GM21423 (cell line): Measurements from ENCODE around the gene TGIF1.

Experiments used
- ATAC-seq: cut with Tn5 transposase; IDR thresholded peaks from one replicate; pipeline ENCODE4 v1.9.1; 2021; ENCODE audit warnings: mild to moderate bottlenecking, moderate library complexity; ENCODE audit not compliant: unreplicated experiment

The TGIF1 gene

DNA sequence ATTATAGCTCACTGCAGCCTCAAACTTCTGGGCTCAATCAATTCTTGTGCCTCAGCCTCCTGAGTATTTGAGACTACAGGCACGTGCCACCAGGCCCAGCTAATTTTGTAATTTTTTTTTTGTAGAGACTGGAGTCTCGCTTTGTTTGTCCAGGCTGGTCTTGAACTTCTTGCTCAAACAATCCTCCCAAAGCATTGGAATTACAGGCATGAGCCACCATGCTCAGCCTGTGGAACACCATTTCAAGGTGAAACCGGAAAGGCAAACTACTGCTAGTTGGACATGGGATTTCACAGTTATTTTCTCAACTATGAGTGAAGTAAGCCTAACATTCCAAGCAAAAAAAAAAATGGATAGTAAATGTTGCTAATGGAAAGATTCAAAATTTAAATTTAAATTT lies 20.9 kb upstream of the TGIF1 start:
- ATAC-seq: no peak

DNA sequence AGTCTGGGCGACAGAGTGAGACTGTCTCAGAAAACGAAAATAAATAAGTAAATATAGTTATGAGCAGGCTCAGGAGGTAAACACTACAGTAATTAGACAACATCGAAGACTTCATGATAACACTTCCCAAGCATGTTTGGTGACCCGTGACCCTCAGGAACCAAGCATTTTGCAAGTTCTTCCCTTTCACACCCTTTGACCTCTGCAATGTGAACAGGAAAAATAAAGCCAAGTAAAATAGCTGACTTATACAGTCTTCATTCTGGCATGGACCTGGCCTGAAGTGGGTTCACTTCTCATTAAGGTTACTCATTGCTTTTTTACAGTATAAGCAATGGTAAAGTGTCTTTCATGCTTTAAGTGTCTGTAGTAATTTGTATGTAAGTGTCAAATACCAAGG lies 15.3 kb upstream of the TGIF1 start:
- ATAC-seq: no peak

- ATAC-seq: no peak
Observed at GRCh38 chr18:3440341-3440740, 9.6 kb upstream of the TGIF1 start.

DNA sequence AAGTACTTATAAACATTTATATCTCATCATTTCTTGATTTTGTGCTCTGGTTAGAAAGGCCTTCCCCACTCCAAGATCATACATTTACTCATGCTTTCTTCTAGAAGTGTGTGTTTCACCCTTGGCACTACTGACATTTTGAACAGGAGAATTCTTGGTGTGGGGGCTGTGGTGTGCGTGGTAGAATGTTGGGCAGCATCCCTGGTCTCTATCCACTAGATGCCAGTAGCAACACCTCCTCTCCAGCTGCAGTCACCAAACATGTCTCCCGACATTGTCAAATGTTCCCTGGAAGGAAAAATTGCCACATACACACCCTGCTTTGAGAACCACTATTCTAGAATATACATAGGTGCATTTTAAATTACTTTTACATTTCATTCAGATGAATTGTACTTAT lies 8.7 kb upstream of the TGIF1 start:
- ATAC-seq: no peak

DNA sequence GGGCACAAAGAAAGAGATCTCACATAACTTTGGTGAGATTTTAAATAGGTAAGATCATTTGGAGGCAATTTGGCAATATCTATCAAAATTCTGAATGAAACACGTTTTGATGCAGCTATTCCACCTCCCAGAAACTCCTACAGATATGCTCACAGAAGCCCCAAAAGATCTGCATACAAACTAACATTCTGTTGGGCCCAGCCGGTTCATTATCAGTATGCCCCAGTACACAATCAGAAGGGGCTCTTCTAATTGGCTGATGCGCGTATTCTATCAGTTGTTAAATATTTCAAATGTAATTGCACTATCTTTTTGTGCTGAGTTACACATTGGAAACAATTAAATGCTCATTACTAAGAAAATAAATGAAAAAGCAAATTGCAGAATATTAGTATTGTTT lies 7.1 kb upstream of the TGIF1 start:
- no peak for ATAC-seq

DNA sequence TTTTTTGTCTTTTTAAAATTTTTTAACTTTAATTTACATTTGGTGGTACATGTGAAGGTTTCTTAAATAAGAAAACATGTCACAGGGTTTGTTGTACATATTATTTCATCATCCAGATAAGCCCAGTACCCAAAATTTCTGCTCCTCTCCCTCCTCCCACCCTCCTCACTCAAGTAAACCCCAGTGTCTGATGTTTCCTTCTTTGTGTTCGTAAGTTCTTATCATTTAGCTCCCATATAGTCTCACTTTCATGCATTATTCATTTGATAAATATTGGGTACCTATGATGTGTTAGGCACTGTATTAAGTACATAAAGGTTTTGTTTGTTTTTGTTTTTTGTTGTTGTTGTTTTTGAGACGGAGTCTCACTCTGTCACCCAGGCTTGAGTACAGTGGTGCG lies 5.7 kb upstream of the TGIF1 start:
- ATAC-seq: no peak

DNA sequence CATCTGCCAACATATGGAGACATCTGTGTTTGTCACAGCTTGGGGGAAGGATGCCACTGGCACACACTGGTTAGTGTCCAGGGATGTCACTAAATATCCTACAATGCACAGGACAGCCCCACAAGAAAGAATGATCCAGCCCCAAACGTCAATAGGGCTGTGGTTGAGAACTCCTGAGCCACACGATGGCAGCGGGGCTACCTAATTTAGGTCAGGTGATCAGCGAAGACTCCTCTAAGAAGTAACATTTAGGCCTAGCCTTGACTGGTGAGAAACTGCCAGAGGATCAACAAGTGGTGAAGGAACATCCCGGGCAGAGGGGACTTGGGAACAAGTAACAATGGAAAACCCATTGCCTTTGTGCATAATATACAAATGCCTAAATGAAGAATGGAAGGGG lies 5.0 kb upstream of the TGIF1 start:
- ATAC-seq: no peak

GRCh38 chr18:3447068-3447894 lies 2.7 kb upstream of the TGIF1 start:
- ATAC-seq: no peak

DNA sequence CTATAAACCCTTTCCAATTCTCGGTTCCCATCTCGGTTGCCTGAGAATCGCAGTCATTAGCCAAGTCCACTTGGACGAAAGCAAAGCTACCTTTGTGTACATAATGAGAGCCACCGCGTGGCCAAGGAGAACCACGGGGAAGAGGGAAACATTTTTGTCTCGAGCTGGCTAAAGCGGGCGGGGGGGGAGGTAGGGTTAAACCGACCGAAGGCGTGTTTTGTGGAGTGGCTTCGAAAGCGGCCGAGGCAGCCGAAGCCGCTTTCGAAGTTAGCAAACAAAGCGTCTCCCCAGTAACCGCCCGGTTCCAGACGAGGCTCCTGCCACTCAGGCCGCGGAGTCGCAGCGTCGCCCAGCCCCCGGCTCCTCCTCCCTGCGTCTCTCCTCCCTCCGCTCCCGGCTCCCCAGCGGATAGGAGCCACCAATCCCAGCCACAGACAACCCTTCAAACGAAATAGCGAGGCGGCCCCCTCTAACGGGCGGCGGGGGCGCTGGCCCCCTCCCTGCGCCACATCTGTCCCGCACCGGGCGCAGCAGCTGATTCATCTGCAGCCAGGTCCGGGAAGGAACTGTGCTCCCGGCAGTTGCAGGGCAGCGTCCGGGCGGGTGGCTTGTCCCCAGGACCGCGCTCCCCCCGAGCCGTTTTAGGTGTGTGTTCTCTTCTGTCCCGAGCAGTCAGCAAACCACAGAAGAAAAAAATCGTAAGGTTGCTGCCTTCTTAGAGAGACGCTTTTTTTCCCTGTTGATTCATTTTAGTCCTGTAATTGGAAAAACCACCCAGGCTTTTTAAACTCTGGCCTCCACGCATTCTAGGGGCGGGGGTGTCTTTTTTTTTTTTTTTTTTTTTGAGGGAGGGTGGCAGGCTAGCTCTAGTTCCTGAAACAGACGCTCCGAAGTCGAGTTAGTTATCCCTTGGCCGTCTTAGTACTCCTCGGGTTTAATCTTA lies 1.8 kb upstream of the TGIF1 start:
- peak; percentile 58 for ATAC-seq

- ATAC-seq: peak; percentile 54
Observed at GRCh38 chr18:3448838-3449511, 997 bp upstream of the TGIF1 start.

GRCh38 chr18:3449512-3450011 lies 410 bp upstream of the TGIF1 start:
- ATAC-seq: peak; percentile 8

- no peak for ATAC-seq
Observed at GRCh38 chr18:3450799-3451182, 819 bp downstream of the TGIF1 start.

DNA sequence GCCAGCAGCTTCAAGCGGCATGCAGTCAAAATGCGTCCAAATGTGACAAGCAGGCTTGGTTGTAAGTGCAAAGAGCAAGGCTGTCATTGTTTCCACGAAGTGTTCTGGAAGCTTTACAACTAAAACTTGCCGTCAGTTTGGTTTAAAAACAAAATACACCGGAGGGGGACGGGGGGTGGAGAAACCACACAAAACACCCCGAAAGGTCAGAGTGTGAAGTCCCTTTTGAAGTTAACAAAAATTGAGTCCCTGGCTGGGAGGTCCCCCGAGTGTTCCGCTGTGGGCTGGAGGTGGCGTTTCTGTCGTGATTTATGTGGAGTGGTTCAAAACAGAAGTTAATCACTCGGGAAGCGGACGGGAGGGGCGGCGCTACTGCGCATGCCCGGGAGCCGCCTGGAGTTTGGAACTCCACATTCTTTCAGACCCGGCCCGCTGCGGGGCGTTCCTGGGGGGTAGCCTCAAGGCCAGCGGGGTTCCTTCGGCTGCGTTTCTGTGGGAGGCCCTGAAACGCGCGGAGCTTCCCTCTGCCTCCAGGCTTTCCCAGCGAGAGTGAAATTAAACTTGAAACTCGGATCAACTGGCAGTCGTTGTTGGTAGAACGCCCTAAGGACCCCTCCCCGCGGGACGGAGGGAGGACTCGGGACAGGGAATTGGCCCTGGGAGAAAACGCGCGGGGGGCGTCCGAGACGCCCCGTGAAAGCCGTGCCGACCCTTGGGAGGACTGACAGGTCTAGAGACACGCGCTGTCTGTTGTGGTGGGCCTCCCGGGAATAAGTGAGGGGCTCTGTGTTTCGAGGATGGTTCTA lies 1.4 kb downstream of the TGIF1 start:
- no peak for ATAC-seq

DNA sequence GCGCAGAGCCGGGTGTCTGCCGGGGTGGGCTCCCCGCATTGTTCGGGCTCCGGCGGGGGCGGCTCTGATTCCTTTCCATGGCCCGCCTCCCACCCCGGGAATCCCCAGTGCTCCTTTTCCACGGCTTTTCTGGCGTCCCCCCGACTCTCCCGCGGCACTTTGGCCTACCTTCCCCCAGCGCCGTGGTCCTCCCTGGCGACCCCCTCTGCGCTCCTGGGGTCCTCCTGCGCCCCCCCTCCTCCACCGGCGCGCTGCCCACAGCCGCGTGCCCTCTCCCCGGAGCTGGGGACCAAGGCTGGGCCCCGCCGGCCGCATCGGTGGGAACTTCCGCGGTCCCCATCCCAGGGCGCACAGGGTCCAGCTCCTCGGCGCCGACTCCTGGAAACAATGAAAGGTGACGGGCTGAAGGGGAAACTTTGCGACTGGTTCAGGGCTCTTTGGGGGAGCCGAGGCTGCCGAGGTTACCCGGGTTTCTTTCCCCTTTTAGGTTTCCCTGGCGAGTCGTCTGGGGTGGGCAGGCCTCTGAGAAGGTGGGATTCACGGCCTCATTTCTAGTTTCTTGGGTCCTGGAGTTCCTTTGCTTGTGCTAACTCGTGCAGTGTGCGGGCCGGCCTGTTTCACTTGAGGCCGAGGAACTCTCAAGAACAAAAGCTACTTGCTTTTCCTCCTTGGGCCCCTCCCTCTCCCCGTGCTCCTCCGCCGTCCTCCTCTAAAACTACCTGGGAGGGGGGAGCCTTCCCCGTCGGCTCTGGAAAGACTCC lies 2.2 kb downstream of the TGIF1 start:
- no peak for ATAC-seq

DNA sequence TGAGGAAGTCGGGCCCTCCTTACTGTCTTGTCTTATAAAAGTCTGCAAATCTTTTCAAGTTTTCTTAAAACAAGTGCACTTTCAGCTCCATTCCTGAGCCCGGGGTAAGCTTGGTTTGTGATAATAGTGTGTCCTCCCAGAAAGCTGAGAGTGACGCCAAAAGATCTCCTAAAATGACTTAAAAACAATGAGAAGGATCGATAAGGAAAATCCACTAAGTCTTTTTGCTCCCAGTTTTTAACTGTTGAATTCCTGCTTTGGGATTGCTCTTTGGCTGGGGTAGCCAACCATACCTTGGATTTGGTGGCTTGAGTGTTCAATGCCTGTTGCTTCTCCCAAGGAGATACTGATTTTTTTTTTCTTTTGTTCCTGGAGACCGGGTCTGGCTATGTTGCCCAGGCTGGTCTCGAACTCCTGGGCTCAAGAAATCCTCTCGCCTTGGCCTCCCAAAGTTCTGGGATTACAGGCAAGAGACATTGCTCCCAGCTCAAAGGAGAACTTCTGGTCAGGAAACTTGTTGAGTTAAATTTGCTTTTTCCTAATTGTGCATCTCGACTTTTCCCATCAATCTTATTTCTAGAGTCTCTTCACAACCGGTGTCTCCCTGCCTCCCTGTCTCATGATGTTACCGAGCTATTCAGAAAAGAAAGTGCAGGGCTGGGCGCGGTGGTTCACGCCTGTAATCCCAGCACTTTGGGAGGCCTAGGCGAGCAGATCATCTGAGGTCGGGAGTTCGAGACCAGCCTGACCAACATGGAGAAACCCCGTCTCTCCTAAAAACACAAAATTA lies 3.0 kb downstream of the TGIF1 start:
- ATAC-seq: no peak

- ATAC-seq: no peak
Observed at GRCh38 chr18:3453540-3454364, 3.8 kb downstream of the TGIF1 start.

DNA sequence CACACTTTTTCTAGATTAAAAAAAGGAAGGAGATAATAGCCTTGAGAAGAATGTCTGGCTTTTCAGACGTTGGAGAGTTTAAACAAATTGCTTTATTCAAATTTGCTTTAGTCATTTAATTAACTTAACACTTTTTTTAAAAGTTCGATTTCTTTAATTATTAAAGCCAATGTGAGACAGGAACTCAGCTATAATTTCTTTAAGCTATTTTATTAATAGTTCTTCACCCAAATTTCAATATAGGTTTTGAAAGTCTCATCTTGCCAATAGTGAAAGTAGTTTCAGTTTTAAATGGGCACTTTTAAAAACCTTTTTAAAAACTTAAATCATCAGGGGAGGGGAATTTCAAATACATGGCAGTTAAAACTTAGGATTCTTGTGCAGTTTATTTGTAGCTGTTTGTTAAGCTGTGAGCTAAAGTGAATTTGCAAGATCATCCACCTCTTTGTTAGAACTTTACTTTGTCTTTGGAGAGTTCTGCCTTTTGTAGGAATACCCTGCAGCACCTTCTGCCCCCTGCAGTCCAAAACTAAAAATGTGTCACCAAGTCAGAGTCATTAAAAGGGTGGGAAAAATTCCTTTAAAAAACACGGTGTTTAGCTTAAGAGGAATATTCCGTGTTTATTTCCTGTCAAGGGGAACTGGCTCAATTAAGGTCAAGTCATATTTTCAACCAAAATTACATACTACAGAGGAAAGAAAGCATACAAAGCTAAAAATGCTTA lies 4.6 kb downstream of the TGIF1 start:
- no peak for ATAC-seq
